A549 (cell line): ENCODE data around the gene TEX11.

Experiments
- CTCF ChIP-seq: fragments of >200 bp; sonication (Bioruptor Twin); formaldehyde crosslinking; IDR thresholded peaks from 3 replicates; pipeline ENCODE4 v1.5.1; 2016
- MAZ ChIP-seq: fragments of 150-350 bp; IDR thresholded peaks from 2 replicates; pipeline ENCODE4 v1.6.1; 2014; ENCODE audit warnings: antibody characterized with exemption, low read depth, low read length, borderline replicate concordance
- POLR2A ChIP-seq: IDR thresholded peaks from 2 replicates; pipeline ENCODE4 v1.6.1; 2012; ENCODE audit warnings: mild to moderate bottlenecking, low read length
- ZFP36 ChIP-seq: fragments of 450-650 bp; IDR thresholded peaks from 2 replicates; pipeline ENCODE4 v1.6.1; 2014; ENCODE audit warnings: borderline replicate concordance; ENCODE audit not compliant: partially characterized antibody

- no peak for TF ChIP-seq CTCF
- no peak for TF ChIP-seq POLR2A
- no peak for TF ChIP-seq ZFP36
- TF ChIP-seq MAZ: no peak
Measured at GRCh38 chrX:70852294-70852693, 56.2 kb downstream of the TEX11 start.
